MM.1S (cell line): ENCODE measurements around the gene MICAL2.

Experiments used
- DNase-seq: peaks from one replicate; pipeline ENCODE4 v3.0.0-alpha.2; 2015
- H2AFZ ChIP-seq: fragments of 300-600 bp; sonication (generic); 2 replicates; pipeline ENCODE4 v1.6.0; 2016; ENCODE audit warnings: antibody characterized with exemption, low read length
- H3F3A ChIP-seq: fragments of 300-600 bp; sonication (generic); 2 replicates; pipeline ENCODE4 v1.6.1; 2016; ENCODE audit warnings: mild to moderate bottlenecking, antibody characterized with exemption, low read length, moderate library complexity, mixed read lengths; ENCODE audit not compliant: insufficient read depth
- H3K27ac ChIP-seq: fragments of 300-600 bp; sonication (generic); 2 replicates; pipeline ENCODE4 v1.5.1; 2016; ENCODE audit warnings: mild to moderate bottlenecking, low read length
- H3K27me3 ChIP-seq: fragments of 300-600 bp; sonication (generic); replicated peaks from 2 replicates; pipeline ENCODE4 v1.6.0; 2016; ENCODE audit warnings: low read length; ENCODE audit not compliant: insufficient read depth
- H3K36me3 ChIP-seq: fragments of 300-600 bp; sonication (generic); replicated peaks from 2 replicates; pipeline ENCODE4 v1.6.1; 2016; ENCODE audit warnings: mild to moderate bottlenecking, low read length, mixed read lengths; ENCODE audit not compliant: insufficient read depth
- H3K4me1 ChIP-seq: fragments of 300-600 bp; sonication (generic); 2 replicates; pipeline ENCODE4 v1.6.1; 2016; ENCODE audit warnings: low read length, mixed read lengths
- H3K4me2 ChIP-seq: fragments of 300-600 bp; sonication (generic); 2 replicates; pipeline ENCODE4 v1.6.0; 2016; ENCODE audit warnings: low read depth, low read length
- H3K4me3 ChIP-seq: fragments of 300-600 bp; sonication (generic); 2 replicates; pipeline ENCODE4 v1.5.1; 2016; ENCODE audit warnings: low read length, mixed read lengths
- H3K79me2 ChIP-seq: fragments of 300-600 bp; sonication (generic); 2 replicates; pipeline ENCODE4 v1.6.1; 2016; ENCODE audit warnings: mixed run types, low read length, mixed read lengths
- H3K9ac ChIP-seq: fragments of 300-600 bp; sonication (generic); 2 replicates; pipeline ENCODE4 v1.6.1; 2016; ENCODE audit warnings: low read length, mixed read lengths
- H3K9me2 ChIP-seq: fragments of 300-600 bp; sonication (generic); replicated peaks from 2 replicates; pipeline ENCODE4 v1.6.1; 2016; ENCODE audit warnings: mild to moderate bottlenecking, low read length, mixed read lengths; ENCODE audit not compliant: insufficient read depth
- H3K9me3 ChIP-seq: fragments of 300-600 bp; sonication (generic); replicated peaks from 2 replicates; pipeline ENCODE4 v1.6.1; 2016; ENCODE audit warnings: mild to moderate bottlenecking, low read length, mixed read lengths; ENCODE audit not compliant: insufficient read depth
- H4K20me1 ChIP-seq: fragments of 300-600 bp; sonication (generic); 2 replicates; pipeline ENCODE4 v1.6.1; 2016; ENCODE audit warnings: mild to moderate bottlenecking, low read length, moderate library complexity, mixed read lengths; ENCODE audit not compliant: insufficient read depth
- EZH2 ChIP-seq: fragments of 300-600 bp; sonication (generic); optimal IDR thresholded peaks from 2 replicates; pipeline ENCODE3; 2017; ENCODE audit warnings: low read depth, mild to moderate bottlenecking, antibody characterized with exemption, low read length, mixed read lengths
- EZH2phosphoT487 ChIP-seq: fragments of 300-600 bp; sonication (generic); IDR thresholded peaks from 2 replicates; pipeline ENCODE4 v1.6.1; 2018; ENCODE audit warnings: antibody characterized with exemption, low read length
- TF ChIP-seq, protein P1 (sequence below): fragments of 300-600 bp; sonication (generic); IDR thresholded peaks from 2 replicates; pipeline ENCODE4 v1.5.1; 2016; ENCODE audit warnings: antibody characterized with exemption, low read length, mixed read lengths

MICAL2 gene

DNA sequence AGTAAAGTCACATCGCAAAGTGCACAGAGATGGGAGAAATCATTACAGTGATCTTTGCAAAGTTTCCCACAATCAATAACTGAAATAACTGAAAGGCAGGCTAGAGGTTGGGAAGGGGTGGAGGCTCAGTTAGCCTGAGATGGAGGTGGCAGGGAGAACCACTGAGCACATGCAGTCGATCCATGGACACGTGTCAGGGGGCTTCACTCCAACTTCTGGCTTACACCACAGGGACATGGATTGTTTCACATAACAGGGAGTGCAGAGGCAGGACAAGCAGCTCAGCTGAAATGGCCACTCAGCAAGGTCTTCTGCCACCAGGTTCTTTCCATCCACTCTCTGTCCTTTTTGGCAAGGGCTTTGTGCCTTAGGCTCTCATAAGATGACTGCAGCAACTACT lies 35.1 kb upstream of the MICAL2 start:
- Histone ChIP-seq H2AFZ (no peak overlapping the region), H3K36me3 (no peaks in the 10 kb centered on the region), H3K4me2 (no peak overlapping the region), H3K9me3 (no peaks in the 10 kb centered on the region), H3K79me2 (no peaks in the 10 kb centered on the region), H3F3A (no peaks in the 10 kb centered on the region), H3K4me3 (no peak overlapping the region), H4K20me1 (no peaks in the 10 kb centered on the region), H3K4me1 (no peaks in the 10 kb centered on the region), H3K9ac (no peak overlapping the region), H3K9me2 (no peaks in the 10 kb centered on the region), H3K27ac (no peak overlapping the region), H3K27me3 (no peaks in the 10 kb centered on the region)
- no peak for DNase-seq
- TF ChIP-seq EZH2 (no peak), EZH2phosphoT487 (no peak)
- TF ChIP-seq, protein P1, sequence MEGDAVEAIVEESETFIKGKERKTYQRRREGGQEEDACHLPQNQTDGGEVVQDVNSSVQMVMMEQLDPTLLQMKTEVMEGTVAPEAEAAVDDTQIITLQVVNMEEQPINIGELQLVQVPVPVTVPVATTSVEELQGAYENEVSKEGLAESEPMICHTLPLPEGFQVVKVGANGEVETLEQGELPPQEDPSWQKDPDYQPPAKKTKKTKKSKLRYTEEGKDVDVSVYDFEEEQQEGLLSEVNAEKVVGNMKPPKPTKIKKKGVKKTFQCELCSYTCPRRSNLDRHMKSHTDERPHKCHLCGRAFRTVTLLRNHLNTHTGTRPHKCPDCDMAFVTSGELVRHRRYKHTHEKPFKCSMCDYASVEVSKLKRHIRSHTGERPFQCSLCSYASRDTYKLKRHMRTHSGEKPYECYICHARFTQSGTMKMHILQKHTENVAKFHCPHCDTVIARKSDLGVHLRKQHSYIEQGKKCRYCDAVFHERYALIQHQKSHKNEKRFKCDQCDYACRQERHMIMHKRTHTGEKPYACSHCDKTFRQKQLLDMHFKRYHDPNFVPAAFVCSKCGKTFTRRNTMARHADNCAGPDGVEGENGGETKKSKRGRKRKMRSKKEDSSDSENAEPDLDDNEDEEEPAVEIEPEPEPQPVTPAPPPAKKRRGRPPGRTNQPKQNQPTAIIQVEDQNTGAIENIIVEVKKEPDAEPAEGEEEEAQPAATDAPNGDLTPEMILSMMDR: no peak

DNA sequence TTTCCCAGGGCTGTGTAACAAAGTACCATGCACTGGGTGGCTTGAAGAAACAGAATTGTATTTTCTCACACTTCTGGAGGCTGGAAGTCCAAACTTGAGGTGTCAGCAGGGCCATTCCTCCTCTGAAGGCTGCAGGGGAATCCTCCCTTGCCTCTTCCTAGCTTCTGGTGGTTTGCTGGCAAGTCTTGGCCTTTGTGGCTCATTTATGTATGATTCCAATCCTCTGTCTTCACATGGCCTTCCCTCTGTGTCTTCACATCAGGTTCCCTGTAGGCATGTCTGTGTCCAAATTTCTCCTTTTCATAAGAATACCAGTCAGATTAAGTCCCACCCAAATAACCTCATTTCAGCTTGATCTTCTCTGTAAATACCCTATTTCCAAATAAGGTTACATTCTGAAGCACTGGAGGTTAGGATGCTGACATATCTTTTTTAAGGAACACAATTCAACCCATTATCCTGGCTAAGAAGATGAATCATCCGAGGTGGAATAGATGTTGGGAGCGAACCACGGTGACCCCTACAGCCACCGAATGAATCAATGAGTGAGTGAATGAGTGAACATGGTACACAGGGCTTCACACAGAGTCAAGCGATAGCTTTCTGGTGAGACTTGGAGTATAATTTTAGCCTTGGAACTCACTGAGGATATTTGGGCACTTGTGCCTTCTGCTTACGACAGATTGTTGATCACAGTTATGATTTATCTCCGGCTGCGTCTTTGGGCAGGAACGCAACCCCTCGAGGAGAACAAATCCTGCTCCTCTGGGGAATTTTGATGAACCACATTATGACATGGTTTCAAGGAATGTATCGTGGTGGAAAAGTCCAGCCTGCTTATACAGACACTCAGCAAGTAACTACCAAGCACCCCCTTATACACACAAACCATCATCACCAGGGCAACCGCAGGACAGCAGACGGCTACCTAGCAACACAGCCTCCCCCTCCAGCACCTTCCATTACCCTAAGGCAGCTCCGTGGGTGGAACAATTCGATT lies 34.3 kb upstream of the MICAL2 start:
- Histone ChIP-seq H3K36me3 (no peaks in the 10 kb centered on the region), H3K4me2 (no peak overlapping the region), H3F3A (no peaks in the 10 kb centered on the region), H4K20me1 (no peaks in the 10 kb centered on the region), H3K9ac (no peak overlapping the region), H3K9me2 (no peaks in the 10 kb centered on the region), H2AFZ (no peak overlapping the region), H3K27me3 (no peaks in the 10 kb centered on the region), H3K9me3 (no peaks in the 10 kb centered on the region), H3K4me1 (no peaks in the 10 kb centered on the region), H3K27ac (no peak overlapping the region), H3K79me2 (no peaks in the 10 kb centered on the region), H3K4me3 (no peak overlapping the region)
- TF ChIP-seq EZH2phosphoT487 (no peak), EZH2 (no peak)
- TF ChIP-seq, protein P1: no peak
- no peak for DNase-seq

DNA sequence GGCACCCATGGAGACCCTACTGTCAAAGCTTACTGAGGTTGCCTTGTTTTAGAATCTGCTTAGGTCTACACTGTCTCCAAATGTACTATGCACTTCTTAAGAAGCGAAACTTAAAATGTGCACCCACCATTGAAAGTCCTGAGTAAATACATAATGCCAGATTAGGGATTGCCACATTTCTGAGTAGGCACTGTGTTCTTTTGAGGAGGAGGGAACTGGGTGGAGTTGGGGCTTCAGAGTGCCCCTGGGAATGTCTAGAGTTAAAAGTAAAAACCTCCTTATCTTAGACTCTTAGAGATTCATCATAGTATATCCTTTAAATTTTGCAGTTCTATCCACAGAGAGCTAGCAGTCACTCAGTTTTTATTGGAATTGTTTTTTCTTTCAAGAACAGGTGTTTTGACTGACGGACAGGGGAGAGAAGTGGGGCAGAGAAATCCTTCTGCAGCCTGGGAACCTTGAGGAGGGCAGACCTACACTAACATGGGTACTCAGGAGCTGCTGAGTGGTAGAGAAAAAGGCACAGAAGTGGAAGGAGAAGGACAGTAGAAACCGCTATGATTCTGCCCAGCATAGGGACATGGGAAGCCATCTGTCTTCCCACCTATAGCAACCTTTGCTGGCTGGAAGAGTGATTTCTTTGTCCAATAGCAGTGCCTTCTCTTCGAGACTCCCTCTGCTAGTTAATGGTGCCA lies 33.4 kb upstream of the MICAL2 start:
- DNase-seq: no peak
- no peaks in the 10 kb centered on the region for H3K4me1 ChIP-seq
- no peak overlapping the region for H3K4me3 ChIP-seq

More for the DNA sequence above, 33.4 kb upstream of the MICAL2 start:
- TF ChIP-seq, protein P1: no peak
- TF ChIP-seq EZH2: no peak
- Histone ChIP-seq H3K4me2 (no peak overlapping the region), H4K20me1 (no peaks in the 10 kb centered on the region), H3K36me3 (no peaks in the 10 kb centered on the region), H3K27me3 (no peaks in the 10 kb centered on the region), H3K79me2 (no peaks in the 10 kb centered on the region), H3K9ac (no peak overlapping the region), H3K9me2 (no peaks in the 10 kb centered on the region), H3F3A (no peaks in the 10 kb centered on the region), H3K9me3 (no peaks in the 10 kb centered on the region), H3K27ac (no peak overlapping the region), H2AFZ (no peak overlapping the region)
